ENCODE results near the gene SYNGR2.

GRCh38 chr17:78127888-78128550 is 40.4 kb upstream of the SYNGR2 start:
- TF ChIP-seq POLR2AphosphoS5 (IDR thresholded peaks at IDR 0.05; ENCODE audit: low read depth, low read length) (no peak), TBP (IDR thresholded peaks at IDR 0.05; ENCODE audit: low read depth, low read length) (no peak), CTCF (IDR thresholded peaks at IDR 0.05; ENCODE audit: control extremely low read depth in 1 of 3, insufficient read depth in 1 of 3, low read depth in 1 of 3, low read length in 3 of 3) (no peak), BACH1 (IDR thresholded peaks at IDR 0.05; ENCODE audit: low read length) (no peak), EGR1 (IDR thresholded peaks at IDR 0.05; ENCODE audit: borderline replicate concordance, low read depth, low read length) (no peak), RAD21 (IDR thresholded peaks at IDR 0.05 in 1 of 2, conservative IDR thresholded peaks at IDR 0.05 in 1 of 2; ENCODE audit: low read depth in 2 of 2, low read length in 2 of 2) (no peak), POLR2A (IDR thresholded peaks at IDR 0.05; ENCODE audit: control extremely low read depth in 1 of 2, low read depth in 2 of 2, low read length in 2 of 2) (no peak), JUND (IDR thresholded peaks at IDR 0.05; ENCODE audit: low read length) (no peak), TAF1 (IDR thresholded peaks at IDR 0.05; ENCODE audit: low read depth, low read length) (no peak), SP1 (IDR thresholded peaks at IDR 0.05; ENCODE audit: low read depth, low read length) (no peak), GABPA (IDR thresholded peaks at IDR 0.05; ENCODE audit: borderline replicate concordance, insufficient read depth, low read length) (no peak), SP2 (IDR thresholded peaks at IDR 0.05; ENCODE audit: low read length) (no peak)
- TF ChIP-seq, protein P1, sequence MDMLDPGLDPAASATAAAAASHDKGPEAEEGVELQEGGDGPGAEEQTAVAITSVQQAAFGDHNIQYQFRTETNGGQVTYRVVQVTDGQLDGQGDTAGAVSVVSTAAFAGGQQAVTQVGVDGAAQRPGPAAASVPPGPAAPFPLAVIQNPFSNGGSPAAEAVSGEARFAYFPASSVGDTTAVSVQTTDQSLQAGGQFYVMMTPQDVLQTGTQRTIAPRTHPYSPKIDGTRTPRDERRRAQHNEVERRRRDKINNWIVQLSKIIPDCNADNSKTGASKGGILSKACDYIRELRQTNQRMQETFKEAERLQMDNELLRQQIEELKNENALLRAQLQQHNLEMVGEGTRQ (IDR thresholded peaks at IDR 0.05; ENCODE audit: low read length), result no peak

Data from H1 (cell line).